Measurements from ENCODE around the gene RASL12.
"Not testable (repeated sequence)": the region's sequence is repeated elsewhere in the genome, so short reads cannot be mapped to it uniquely, and the experiment has no call there.

RASL12 gene

GRCh38 chr15:65054333-65055200 lies 13.2 kb downstream of the RASL12 start:
- DNase-seq: peak; percentile 64

GRCh38 chr15:65052956-65053355 lies 14.8 kb downstream of the RASL12 start:
- no peak for DNase-seq

- DNase-seq: no peak
Measured at GRCh38 chr15:65051266-65051665, 16.5 kb downstream of the RASL12 start.

GRCh38 chr15:65050270-65050669 lies 17.5 kb downstream of the RASL12 start:
- no peak for DNase-seq

- peak; percentile 88 for DNase-seq
Measured at GRCh38 chr15:65049418-65049840, 18.4 kb downstream of the RASL12 start.

GRCh38 chr15:65048241-65048640 lies 19.6 kb downstream of the RASL12 start:
- no peak for DNase-seq

- no peak for DNase-seq
Measured at GRCh38 chr15:65044724-65045481, 22.9 kb downstream of the RASL12 start, which contains the start of gene SLC51B. Gene SLC51B, plus strand, starts transcription at chr15:65045387. Its CDS starts 4,618 bp downstream, at chr15:65050005.

GRCh38 chr15:65044218-65044617 lies 23.6 kb downstream of the RASL12 start:
- DNase-seq: not testable (repeated sequence)

GRCh38 chr15:65042776-65043327 lies 24.9 kb downstream of the RASL12 start:
- DNase-seq: no peak

- no peak for DNase-seq
Measured at GRCh38 chr15:65041787-65042186, 26.0 kb downstream of the RASL12 start.

GRCh38 chr15:65040461-65040860 lies 27.3 kb downstream of the RASL12 start:
- no peak for DNase-seq

- no peak for DNase-seq
Measured at GRCh38 chr15:65038836-65039235, 29.0 kb downstream of the RASL12 start.

- DNase-seq: no peak
Measured at GRCh38 chr15:65038428-65038827, 29.4 kb downstream of the RASL12 start.

GRCh38 chr15:65037309-65037708 lies 30.5 kb downstream of the RASL12 start:
- DNase-seq: no peak

- no peak for DNase-seq
Measured at GRCh38 chr15:65034719-65035118, 33.1 kb downstream of the RASL12 start.

- DNase-seq: peak; percentile 42
Measured at GRCh38 chr15:65033659-65034269, 34.0 kb downstream of the RASL12 start.

GRCh38 chr15:65032801-65033537 lies 34.8 kb downstream of the RASL12 start:
- DNase-seq: peak; percentile 51

GRCh38 chr15:65029736-65030208 lies 38.0 kb downstream of the RASL12 start:
- no peak for DNase-seq

GRCh38 chr15:65028921-65029735 lies 38.7 kb downstream of the RASL12 start, which contains the start of gene MTFMT:
Gene MTFMT, minus strand, starts transcription at chr15:65029639. Its CDS starts 26 bp downstream, at chr15:65029613.
- DNase-seq: peak; percentile 98

- DNase-seq: peak; percentile 39
Measured at GRCh38 chr15:65028338-65028737, 39.5 kb downstream of the RASL12 start.

- DNase-seq: no peak
Measured at GRCh38 chr15:65027593-65027992, 40.2 kb downstream of the RASL12 start.
